DLD1 (cell line): ENCODE measurements around the gene CTNNA2.
"Not testable (repeated sequence)": the region's sequence is repeated elsewhere in the genome, so short reads cannot be mapped to it uniquely, and the experiment has no call there.

Experiments used
- in situ Hi-C: cut with HindIII; loops from 2 replicates; pipeline ENCODE4 v1.10.0; 2017; ENCODE audit warnings: low sequenced_read_pairs

The CTNNA2 gene

DNA sequence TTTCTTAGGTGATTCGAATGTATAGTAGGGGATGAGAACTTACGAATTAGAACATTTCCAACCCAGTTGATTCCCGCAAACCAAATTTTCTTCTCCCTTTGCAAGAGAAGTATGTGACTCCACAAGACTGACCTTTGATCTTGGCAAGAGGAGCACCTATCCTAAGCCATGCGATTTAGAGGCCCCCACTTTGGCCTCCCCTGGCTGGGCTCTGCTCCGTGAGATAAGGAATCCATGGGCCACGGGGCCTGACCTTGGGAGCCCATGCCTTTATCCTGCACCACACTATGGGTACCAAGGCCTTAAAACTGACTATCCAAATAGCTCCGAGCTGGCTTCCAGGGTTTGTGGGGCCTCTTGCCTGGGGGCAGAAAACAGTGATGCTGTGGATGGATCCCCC lies 656.0 kb downstream of the CTNNA2 start:
- in situ Hi-C loops = no loop called here

DNA sequence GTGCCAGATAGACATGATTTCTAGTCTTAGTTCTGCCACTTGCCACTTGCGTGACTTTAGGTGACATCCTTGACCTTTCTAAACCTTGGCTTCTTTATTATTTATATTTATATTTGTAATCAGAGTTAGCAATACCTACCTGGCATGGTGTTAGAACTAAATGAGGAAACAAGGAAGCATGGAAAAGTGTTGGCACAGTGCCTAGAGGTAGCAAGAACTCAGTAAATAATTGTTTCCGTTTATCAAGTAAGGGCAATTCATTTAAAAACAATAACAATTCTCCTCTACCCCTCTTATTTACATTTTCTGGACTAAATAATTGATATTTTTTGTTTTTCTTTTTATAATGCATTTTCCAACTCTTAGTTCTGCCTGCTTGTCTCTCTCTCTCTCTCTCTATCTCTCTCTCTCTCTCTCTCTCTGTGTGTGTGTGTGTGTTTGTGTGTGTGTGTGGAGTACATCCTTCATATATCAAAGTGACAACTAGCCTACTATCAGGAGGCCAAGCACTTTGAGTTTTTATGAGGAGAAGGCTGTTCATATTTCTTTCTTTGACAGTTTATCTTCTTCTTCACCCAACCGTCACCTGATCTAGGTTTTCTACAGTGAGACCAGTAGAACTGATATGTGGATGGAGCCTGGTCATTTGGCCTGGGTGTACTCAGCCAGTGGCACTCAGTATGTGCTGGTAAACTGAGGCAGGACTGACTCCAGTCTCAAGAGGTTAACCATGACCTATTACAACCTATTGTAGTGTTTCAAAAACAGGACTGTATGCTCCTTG lies 657.2 kb downstream of the CTNNA2 start:
- in situ Hi-C loops = no loop called here

DNA sequence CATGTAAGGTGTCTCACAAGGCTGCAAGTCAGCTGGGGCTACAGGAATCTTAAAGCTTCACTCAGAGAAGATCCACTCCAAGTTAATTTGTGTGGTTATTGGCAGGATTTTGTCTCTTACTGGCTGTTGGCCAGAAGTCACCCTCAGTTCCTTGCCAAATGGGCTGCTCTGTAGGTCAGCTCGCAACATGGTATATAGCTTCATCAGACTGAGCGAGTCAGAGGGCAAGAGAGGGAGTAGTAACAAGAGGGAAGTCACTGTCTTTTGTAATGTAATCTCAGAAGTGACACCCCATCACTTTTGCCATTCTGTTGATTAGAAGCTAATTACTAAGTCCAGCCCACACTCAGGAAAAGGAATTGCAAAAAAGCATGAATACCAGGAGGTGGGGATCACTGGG lies 672.2 kb downstream of the CTNNA2 start:
- in situ Hi-C loops = no loop called here

DNA sequence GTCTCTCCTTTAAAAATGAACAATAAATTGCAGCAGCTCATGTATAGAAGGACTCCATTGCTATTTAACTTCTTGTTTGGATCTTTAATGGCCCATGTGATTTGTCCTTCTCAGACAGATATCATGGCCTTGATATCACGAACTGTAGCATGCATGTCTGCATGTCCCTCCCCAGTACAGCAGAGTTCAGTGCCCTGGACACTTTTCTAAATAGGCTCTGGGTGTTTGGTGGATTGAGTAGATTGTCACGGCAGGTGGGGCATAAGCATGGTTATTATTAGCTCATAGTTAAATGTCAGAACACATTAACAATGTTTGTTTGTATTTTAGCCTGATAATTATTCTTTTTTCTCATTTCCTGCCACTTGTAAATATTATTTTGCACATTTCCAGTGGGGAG lies 673.4 kb downstream of the CTNNA2 start:
- in situ Hi-C loops = no loop called here

DNA sequence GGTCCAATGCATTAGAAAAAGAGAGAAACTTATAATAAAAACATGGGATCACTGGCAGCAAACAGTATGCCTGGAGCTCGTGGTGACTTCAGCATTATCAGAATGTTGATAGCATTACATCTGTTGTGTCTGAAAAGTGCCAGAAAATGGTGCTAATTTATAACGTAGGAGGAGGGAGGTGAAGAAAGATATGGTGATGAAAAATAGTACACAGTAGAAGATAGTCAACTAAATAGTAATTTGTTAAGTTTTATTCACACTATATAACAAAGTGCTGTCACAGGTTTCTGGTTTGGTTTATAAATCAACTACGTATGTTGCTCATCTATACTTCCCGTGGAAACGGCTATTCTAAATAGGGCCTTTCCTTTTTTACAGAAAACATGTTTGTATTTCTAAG lies 674.3 kb downstream of the CTNNA2 start:
- in situ Hi-C loops = no loop called here

DNA sequence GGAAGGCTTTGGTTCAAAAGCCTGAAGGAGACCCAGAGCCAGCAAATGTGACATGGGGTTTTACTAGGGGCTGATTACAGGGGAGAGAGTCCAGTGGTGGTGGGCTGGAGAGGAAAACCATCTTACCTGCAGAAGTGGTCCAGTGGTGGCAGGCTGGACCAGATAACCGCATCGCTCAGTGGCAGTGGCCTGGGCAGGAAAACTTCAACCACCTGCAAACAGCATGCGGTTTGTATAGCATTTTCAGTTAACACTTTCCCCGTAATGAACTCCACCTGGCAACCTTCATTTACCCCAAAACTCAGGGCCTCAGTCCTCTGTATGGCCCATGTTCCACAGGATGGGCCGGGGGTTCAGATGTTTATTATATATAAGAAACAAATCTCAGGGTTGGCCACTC lies 677.3 kb downstream of the CTNNA2 start:
- in situ Hi-C loops = no loop called here

DNA sequence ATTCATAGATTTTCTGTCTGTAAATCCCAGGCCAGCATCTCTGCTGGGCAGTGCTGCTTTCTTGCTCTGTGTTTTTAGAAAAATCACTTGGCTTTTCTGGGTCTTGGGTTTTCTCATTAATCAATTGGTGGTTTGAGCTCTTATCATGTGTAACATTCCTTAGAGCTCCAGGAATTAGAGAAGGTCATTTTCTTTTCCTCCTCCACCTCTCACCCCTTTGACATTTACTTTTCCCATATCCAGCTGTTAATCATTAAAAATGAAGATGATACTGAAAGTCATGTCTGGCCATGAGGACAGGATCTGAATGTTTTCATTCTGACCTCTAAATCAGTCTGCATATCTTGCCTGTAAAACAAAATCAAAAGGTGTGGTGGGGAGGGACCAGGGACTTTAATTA lies 680.7 kb downstream of the CTNNA2 start:
- in situ Hi-C loops = no loop called here

DNA sequence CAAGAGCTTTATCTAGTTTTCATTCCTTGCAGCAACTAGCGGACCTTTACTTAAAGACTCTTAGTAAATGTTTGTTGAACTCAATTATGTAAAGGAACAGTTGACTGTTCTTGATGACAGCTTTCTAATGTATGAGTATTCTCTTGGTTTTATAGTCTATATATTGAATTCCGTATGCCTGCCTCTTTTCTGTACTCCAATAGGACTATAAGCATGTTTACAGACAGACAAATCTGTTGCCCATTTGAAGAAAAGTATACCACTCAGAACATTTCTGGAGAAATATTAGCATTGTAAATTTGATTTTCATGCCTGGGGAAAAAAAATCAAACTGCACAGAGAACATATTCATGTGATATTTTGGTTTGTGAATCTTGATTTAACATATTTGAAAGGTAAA lies 682.2 kb downstream of the CTNNA2 start:
- in situ Hi-C loops = no loop called here

DNA sequence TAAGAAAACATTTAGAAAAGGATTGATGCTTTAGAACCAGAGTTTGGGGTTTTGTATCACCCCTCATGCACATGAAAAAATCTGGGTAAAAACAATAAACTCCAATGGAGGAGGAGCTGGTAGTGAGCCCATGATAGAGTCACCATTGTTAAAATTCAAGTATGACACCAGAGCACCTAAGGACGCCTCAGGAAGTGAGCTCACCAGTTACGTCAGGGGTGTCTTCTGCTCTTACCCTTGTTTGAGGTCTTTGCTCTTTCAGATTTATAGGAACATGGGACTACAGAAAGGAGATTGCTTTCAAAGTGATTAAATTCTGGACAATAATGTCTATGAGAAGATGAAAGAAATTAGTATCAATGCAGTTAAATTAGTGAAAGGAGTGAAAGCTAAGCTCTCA lies 685.2 kb downstream of the CTNNA2 start:
- in situ Hi-C loops = no loop called here

DNA sequence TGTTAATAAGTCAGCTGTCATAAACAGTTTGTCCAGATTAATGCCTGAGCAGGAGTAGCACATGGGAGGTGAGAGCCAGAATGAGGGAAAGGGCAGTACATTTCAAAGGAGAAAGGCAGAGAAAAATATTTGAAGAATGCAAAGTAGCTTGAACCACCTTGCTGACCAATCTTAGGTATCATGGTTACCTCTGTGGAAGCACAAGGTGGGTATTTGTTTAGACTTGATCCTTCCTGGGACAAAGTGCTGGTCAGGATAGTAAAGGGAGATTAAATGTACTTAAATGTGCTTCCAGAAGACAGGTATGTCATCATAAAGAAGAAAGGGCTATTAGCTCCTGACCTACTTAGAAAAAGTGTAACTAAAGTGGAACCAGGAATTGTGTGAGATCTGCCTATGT lies 686.7 kb downstream of the CTNNA2 start:
- in situ Hi-C loops = no loop called here

DNA sequence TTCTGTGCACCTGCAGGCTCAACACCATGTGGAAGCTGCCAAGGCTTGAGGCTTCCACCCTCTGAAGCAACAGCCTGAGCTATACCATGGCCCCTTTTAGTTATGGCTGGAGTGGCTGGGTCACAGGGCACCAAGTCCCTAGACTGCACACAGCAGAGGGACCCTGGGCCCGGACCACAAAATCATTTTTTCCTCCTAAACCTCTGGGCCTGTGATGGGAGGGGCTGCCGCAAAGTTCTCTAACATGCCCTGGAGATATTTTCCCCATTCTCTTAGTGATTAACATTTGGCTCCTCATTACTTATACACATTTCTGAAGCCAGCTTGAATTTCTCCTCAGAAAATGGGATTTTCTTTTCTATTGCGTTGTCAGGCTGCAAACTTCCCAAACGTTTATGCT lies 691.1 kb downstream of the CTNNA2 start:
- in situ Hi-C loops = not testable (repeated sequence)

DNA sequence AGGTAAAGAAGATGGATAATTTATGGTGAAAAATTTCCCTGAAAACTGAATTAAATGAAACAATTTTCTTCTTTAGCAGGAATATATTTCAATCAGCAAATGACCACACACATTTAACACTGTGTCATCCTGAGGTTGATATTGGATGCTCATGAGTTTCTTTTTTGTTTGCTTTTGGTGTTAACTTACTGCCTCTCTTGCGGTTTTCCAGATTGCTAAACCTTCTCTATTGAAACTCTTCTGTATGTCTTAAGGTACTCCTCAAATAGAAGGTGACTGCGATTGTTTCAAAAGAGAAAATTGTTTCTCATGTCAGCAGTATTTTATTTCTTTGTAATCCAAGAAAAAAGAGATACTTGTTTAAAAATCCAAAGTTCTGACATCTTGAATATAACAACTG lies 692.6 kb downstream of the CTNNA2 start:
- in situ Hi-C loops = no loop called here

DNA sequence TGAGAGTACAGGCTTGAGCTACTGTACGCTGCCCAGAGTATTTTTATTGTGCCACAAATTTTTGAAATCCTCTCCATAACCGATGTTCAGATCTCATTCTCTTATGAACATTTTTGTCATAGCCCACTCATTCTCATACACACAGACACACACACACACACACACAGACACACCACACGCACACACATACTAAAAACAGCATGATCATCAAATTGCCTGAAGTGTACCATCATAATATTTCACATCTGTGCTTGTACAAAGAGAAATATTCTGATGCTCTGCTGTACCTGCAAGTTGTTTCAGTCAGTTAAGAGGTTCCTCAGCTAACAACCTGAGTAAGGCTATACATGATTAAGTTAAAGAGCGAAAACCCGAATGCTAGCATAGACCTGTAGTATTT lies 696.6 kb downstream of the CTNNA2 start:
- in situ Hi-C loops = no loop called here

DNA sequence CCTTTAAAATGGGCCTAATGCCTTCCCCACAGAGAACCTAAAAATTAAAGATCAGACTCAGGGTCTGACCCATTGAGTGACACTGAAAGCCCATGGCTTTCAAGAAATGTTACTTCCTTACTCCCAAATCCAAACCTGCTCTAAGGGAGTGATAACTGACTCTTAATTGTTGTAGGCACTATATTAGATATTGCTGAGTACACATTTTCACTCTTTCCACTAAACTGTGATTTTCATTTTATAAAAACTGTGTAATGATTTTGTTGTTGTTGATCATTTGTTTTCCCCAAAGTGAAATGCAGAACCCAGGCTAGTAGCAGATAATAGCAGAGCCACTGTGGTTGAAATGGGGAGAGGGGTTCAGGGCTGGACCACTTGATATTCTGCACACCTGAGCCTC lies 704.6 kb downstream of the CTNNA2 start:
- in situ Hi-C loops = no loop called here

DNA sequence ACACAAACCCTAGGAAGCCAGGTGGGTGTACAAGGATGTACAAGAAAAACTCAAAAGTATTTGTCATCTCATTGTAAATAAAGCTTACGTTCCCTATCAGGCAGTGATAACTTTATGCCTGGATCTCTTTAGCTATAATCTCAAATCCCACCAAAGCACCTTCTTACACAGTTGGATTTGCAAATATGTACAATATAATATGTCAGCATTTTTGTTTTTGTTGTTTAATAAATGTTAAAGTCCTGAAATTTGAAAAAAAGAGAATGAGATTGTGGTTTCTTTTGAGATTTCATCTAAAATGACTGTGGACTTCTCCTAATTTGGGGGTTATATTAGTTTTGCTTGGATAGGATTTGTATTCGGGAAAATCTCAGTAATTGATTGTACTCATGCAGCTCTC lies 709.8 kb downstream of the CTNNA2 start:
- in situ Hi-C loops = no loop called here

DNA sequence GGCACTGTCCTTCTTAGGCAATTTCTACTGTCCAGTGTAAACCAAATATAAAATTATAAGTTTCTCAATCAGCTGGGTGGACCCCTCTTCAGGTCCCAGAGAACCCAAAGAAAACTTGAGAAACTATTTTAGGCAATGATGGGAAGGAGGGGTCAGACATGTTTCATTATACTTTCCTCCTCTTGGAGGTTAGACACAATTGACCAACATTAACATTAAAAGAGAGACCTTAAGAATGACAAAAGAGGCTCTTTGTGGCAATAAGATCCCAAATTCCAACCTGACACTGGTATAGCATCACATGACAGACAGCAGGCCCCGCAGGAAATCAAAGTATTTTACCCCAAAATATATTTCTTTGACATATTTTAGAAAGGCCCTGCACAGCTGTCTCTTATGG lies 718.6 kb downstream of the CTNNA2 start:
- in situ Hi-C loops = no loop called here

DNA sequence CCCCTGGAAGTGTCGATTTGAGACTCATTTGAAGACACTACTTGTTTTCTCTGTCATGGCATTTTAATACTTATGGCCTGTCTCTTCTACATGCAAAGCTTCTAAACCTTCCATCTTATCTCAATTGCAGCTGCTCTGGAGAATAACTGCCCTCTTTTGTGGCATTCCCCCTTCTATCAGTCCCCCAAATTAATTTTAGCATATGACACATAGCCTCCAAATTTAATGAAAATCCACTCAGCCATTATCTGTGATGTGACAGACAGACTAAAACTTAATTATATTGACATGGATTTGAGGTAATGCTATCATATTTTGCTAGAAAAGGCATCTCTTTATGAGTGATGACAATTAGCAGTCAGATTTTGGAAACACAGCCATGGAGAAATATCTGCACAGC lies 720.5 kb downstream of the CTNNA2 start:
- in situ Hi-C loops = no loop called here

DNA sequence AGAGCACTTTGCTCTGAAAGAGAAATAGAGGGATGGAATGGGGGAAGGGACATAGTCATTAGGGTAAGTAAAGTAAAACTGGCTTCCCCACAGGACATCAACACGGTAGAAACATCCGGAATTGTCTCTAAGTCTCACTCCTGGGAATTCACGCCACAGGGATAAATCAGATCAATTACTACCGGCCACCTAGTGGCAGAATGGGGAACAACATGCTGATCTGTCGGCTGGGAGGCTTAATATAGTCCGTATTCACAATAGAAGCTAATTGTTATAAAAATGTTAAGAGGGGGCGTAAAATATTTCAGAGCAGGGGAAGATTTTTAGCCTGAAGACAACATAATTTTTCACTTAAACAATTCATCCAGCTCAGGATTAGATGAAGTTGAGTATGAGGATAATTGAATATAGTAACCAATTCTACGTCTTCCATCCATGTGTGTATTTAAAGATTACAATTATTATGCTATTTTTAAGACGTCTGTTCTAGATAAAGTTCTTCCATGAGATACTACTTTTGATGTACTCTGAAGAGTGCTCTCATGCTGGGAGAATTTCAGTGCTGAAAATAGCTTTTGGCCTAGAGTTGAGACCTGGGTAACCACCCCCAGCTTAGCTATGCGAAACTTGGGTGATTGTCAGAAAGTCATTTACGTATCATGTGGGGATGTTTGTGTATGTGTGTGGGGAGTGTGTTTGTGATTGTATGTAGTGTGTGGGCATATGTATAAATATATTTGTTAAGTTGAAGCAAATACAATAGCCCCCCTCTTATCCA lies 726.0 kb downstream of the CTNNA2 start:
- in situ Hi-C loops = no loop called here

DNA sequence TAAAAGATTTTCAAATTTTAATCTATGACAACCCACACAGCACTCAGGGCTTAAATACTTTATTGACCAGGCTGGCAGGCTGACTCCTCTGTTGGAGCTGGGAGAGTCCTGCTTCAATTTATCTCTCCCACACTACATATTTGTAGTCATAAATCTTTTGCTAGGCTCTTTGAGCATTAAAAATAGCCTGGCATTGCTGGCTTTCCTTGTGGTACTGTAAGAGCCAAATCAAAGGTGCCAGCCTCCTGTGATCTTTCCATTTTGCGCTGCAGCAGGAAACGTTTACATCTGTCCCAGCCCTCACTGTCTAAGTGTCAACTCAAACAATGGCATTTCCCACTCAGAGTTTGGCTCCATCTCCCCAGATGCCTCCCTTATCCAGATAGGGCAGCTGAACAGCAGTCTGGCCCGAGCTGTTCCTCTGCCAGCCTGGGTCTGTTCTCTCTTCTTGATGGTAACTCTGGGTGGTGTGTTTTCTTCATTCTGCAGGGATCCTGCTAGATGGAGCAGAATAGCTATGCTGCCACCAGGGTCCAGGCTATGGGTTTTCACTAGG lies 729.6 kb downstream of the CTNNA2 start:
- in situ Hi-C loops = no loop called here

DNA sequence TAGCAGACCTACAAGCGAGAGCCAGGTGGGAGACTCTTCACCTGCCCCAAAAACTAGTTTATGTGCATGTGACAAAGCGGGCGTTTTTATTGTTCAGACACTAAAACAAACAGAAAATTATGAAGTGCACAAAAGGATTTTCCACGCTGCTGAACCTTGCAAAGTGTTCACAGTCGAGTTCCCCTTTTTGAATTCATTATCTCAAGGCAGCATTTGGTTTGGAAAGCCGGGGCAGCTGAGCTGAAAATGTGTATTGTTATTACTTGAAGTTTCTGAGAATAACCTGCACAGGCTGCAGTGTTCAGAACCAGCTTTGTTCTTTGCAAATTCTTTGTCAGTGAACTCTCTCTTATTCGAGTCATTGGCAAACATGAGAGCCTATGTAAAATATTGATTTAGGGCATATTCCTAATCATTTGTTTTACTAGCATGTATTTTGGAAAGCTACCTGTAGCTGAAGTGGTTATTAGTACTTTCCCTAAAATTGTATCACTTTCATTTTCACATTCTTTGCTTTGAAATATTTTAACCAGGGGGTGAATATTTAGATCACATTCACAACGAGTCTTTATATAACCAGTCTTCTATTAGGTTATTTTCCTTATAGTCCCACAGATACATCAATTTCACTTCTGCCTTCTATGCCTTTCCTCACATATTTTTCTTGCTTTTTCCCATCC lies 732.2 kb downstream of the CTNNA2 start:
- in situ Hi-C loops = no loop called here

DNA sequence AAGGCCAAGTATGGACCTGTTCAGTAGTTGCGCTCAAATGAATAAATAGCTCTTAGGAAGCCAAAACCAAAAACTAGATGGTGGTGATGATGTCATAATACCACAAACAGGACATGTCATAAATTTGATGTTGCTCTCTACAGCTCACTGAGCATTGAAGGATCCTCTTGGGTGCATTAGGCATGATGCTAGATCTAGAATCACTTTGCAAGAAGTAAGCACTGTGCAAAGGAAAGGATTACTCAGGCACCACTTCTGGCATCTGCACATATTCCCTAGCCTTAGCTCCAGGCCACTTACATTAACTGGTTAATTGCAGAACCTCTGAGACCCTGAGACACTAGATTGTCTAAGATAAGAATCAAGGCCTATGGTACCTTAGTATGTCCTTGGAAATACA lies 733.7 kb downstream of the CTNNA2 start:
- in situ Hi-C loops = no loop called here

DNA sequence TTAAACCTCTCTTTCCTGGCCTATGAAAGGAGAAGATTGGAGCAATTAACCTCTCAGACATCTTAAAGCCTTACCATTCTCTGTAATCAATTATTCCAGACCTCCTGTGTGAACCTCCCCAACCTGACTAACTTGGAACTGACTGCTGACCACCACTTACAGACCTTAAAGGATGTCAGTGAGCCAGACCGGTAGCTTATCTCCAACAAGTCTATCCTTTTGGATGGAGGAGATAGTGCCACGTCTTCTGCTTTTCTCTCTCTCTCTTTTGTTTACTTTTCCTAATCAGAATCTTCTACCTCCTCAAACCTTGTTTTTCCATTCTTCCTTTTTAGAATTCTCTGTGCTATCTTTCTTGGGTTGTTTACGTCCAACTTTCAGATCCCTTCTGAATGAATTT lies 734.5 kb downstream of the CTNNA2 start:
- in situ Hi-C loops = no loop called here
